HG03565 (cell line): Measurements from ENCODE around the gene CROCC2.

Experiments
- ATAC-seq: cut with Tn5 transposase; IDR thresholded peaks from one replicate; pipeline ENCODE4 v1.9.1; 2021; ENCODE audit warnings: mild to moderate bottlenecking, moderate library complexity; ENCODE audit not compliant: unreplicated experiment

Gene CROCC2

GRCh38 chr2:240954436-240955305, 48.5 kb downstream of the CROCC2 start:
- ATAC-seq = no peak

- no peak for ATAC-seq
Observed at GRCh38 chr2:240955306-240956170, 49.4 kb downstream of the CROCC2 start.

- no peak for ATAC-seq
Observed at GRCh38 chr2:240956171-240956934, 50.2 kb downstream of the CROCC2 start.

- ATAC-seq = no peak
Observed at GRCh38 chr2:240956935-240957655, 51.0 kb downstream of the CROCC2 start.

- no peak for ATAC-seq
Observed at GRCh38 chr2:240957656-240958365, 51.7 kb downstream of the CROCC2 start.

GRCh38 chr2:240958366-240959213, 52.5 kb downstream of the CROCC2 start:
- no peak for ATAC-seq

GRCh38 chr2:240959214-240959940, 53.2 kb downstream of the CROCC2 start:
- ATAC-seq = no peak

GRCh38 chr2:240959941-240960308, 53.8 kb downstream of the CROCC2 start:
- no peak for ATAC-seq

- no peak for ATAC-seq
Observed at GRCh38 chr2:240960309-240960970, 54.3 kb downstream of the CROCC2 start.

- ATAC-seq = no peak
Observed at GRCh38 chr2:240960971-240961876, 55.1 kb downstream of the CROCC2 start.

- ATAC-seq = no peak
Observed at GRCh38 chr2:240961910-240962299, 55.8 kb downstream of the CROCC2 start.

- no peak for ATAC-seq
Observed at GRCh38 chr2:240962300-240963064, 56.3 kb downstream of the CROCC2 start.

- ATAC-seq = no peak
Observed at GRCh38 chr2:240963065-240963867, 57.1 kb downstream of the CROCC2 start.

GRCh38 chr2:240963868-240964703, 58.0 kb downstream of the CROCC2 start:
- no peak for ATAC-seq
